PFSK-1 (cell line): ENCODE measurements around the gene CYB5R3.

Experiments used
- FOXP2 ChIP-seq: optimal IDR thresholded peaks from 2 replicates; pipeline ENCODE3; 2011; ENCODE audit warnings: borderline replicate concordance, control low read depth, inconsistent platforms; ENCODE audit not compliant: insufficient read depth; ENCODE audit errors: extremely low read length, extremely low read depth
- POLR2AphosphoS5 ChIP-seq: IDR thresholded peaks from 2 replicates; pipeline ENCODE4 v1.6.1; 2012; ENCODE audit warnings: low read depth, mild to moderate bottlenecking, control low read depth, low read length, moderate library complexity
- SIN3A ChIP-seq: IDR thresholded peaks from 2 replicates; pipeline ENCODE4 v1.6.1; 2012; ENCODE audit warnings: mild to moderate bottlenecking, low read length, moderate library complexity, borderline replicate concordance; ENCODE audit not compliant: insufficient read depth
- TAF1 ChIP-seq: IDR thresholded peaks from 2 replicates; pipeline ENCODE4 v1.6.1; 2012; ENCODE audit warnings: low read length, control low read depth, borderline replicate concordance; ENCODE audit not compliant: insufficient read depth
- TF ChIP-seq, protein P1 (sequence below), 2 experiments: IDR thresholded peaks; 2 replicates each; pipeline versions ENCODE4 v1.6.1 to v1.8.0; 2011 to 2012; ENCODE audit warnings: low read depth in 2 of 2, low read length in 2 of 2, control low read depth in 1 of 2, inconsistent platforms in 1 of 2, mild to moderate bottlenecking in 1 of 2, moderate library complexity in 1 of 2; ENCODE audit not compliant: insufficient read depth in 1 of 2

Gene CYB5R3

GRCh38 chr22:42664976-42665831, 16.0 kb upstream of the CYB5R3 start:
- TF ChIP-seq POLR2AphosphoS5 (no peak), FOXP2 (no peak), SIN3A (no peak), TAF1 (no peak)
- TF ChIP-seq, protein P1, sequence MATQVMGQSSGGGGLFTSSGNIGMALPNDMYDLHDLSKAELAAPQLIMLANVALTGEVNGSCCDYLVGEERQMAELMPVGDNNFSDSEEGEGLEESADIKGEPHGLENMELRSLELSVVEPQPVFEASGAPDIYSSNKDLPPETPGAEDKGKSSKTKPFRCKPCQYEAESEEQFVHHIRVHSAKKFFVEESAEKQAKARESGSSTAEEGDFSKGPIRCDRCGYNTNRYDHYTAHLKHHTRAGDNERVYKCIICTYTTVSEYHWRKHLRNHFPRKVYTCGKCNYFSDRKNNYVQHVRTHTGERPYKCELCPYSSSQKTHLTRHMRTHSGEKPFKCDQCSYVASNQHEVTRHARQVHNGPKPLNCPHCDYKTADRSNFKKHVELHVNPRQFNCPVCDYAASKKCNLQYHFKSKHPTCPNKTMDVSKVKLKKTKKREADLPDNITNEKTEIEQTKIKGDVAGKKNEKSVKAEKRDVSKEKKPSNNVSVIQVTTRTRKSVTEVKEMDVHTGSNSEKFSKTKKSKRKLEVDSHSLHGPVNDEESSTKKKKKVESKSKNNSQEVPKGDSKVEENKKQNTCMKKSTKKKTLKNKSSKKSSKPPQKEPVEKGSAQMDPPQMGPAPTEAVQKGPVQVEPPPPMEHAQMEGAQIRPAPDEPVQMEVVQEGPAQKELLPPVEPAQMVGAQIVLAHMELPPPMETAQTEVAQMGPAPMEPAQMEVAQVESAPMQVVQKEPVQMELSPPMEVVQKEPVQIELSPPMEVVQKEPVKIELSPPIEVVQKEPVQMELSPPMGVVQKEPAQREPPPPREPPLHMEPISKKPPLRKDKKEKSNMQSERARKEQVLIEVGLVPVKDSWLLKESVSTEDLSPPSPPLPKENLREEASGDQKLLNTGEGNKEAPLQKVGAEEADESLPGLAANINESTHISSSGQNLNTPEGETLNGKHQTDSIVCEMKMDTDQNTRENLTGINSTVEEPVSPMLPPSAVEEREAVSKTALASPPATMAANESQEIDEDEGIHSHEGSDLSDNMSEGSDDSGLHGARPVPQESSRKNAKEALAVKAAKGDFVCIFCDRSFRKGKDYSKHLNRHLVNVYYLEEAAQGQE (IDR thresholded peaks at IDR 0.05; ENCODE audit: insufficient read depth in 1 of 2, low read depth in 2 of 2, low read length in 2 of 2), result no peak

DNA sequence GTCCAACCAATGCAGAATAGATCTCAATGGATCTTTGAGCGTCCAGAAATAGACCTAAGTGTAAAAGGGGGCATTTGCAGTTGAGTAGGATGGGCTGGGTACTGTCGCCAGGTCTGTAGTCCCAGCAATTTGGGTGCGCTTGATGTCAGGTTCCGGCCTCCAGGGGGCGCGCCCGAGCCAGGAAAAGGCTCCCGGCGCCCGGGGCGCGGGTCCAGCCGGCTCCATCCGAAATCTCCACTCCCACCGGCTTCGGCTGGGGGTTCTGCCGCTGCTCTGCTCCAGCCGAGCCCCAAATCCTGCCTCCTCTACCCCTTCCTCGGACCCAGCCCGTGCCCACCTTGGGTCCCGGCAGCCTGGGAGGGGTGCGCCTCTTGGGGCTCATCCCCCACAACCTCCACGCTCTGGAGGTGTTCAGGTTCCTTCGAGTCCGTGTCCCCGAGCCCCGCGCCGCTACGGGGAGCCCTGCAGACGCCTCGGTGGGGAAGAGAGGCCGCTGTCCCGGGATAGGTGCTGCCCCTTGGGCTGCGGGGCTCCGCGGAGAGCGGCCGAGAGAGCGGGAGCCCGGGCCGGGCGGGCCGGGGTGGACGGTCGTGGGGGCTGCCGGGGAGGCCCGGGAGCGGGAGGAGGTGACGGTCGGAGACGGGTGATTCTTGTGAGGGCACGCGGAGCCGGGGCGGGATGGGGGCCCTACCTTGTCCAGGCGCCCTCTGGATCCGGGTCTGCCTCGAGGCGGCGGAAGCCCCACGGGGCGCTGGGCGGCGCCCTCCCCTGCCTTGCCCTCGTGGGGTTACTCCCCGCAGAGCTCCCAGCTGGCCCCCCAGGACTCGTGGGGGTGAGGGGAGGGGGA, 13.0 kb upstream of the CYB5R3 start:
- TF ChIP-seq, protein P1 (IDR thresholded peaks at IDR 0.05; ENCODE audit: insufficient read depth in 1 of 2, low read depth in 2 of 2, low read length in 2 of 2), result no peak
- TF ChIP-seq POLR2AphosphoS5, result no peak
- no peak for TF ChIP-seq TAF1
- TF ChIP-seq SIN3A, result no peak
- no peak for TF ChIP-seq FOXP2

DNA sequence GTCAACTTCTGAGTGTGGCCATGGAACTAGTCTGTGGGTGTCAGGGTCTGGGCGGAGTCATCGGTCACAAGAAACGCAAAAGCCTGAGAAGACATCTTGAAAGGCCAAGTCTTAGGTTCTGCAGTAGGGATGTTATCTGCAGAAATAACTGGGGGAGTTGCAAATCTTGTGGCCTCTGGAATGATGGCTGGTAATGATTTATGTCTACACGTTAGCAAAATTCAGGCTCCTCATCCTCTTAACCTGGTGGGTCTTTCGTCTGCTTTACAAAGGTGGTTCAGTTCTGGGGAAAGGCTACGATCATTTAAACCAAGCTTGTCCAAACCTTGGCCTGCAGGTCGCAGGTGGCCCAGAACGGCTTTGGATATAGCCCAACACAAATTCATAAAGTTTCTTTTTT, 7.4 kb upstream of the CYB5R3 start:
- TF ChIP-seq FOXP2, result no peak
- no peak for TF ChIP-seq SIN3A
- no peak for TF ChIP-seq POLR2AphosphoS5
- TF ChIP-seq, protein P1 (IDR thresholded peaks at IDR 0.05; ENCODE audit: insufficient read depth in 1 of 2, low read depth in 2 of 2, low read length in 2 of 2), result no peak
- no peak for TF ChIP-seq TAF1

- TF ChIP-seq TAF1 (no peak), FOXP2 (no peak), SIN3A (no peak), POLR2AphosphoS5 (no peak)
- TF ChIP-seq, protein P1 (IDR thresholded peaks at IDR 0.05; ENCODE audit: insufficient read depth in 1 of 2, low read depth in 2 of 2, low read length in 2 of 2), result no peak
These were observed 6.5 kb upstream of the CYB5R3 start for GRCh38 chr22:42655693-42656092.
